Mucosa of stomach (tissue), 1 donor: ENCODE measurements around the gene NPR2.

Experiments used
- H3K27me3 ChIP-seq: one replicate; pipeline ENCODE4 v1.7.0; 2013; ENCODE audit warnings: mild to moderate bottlenecking, low read length; ENCODE audit not compliant: control insufficient read depth, insufficient read depth
- H3K36me3 ChIP-seq: one replicate; pipeline ENCODE4 v1.7.0; 2013; ENCODE audit warnings: low read length; ENCODE audit not compliant: control insufficient read depth, insufficient read depth
- H3K4me1 ChIP-seq: one replicate; pipeline ENCODE4 v1.7.0; 2013; ENCODE audit warnings: mild to moderate bottlenecking, low read length; ENCODE audit not compliant: control insufficient read depth, insufficient read depth
- H3K4me3 ChIP-seq: one replicate; pipeline ENCODE4 v1.7.0; 2013; ENCODE audit warnings: low read length
- H3K9ac ChIP-seq: one replicate; pipeline ENCODE4 v1.7.0; 2013; ENCODE audit warnings: mild to moderate bottlenecking, low read length, moderate library complexity
- H3K9me3 ChIP-seq: one replicate; pipeline ENCODE4 v1.7.0; 2013; ENCODE audit warnings: mild to moderate bottlenecking, low read length, moderate library complexity; ENCODE audit not compliant: control insufficient read depth
- donor health status: Pancreatic carcinoma.

The NPR2 gene

DNA sequence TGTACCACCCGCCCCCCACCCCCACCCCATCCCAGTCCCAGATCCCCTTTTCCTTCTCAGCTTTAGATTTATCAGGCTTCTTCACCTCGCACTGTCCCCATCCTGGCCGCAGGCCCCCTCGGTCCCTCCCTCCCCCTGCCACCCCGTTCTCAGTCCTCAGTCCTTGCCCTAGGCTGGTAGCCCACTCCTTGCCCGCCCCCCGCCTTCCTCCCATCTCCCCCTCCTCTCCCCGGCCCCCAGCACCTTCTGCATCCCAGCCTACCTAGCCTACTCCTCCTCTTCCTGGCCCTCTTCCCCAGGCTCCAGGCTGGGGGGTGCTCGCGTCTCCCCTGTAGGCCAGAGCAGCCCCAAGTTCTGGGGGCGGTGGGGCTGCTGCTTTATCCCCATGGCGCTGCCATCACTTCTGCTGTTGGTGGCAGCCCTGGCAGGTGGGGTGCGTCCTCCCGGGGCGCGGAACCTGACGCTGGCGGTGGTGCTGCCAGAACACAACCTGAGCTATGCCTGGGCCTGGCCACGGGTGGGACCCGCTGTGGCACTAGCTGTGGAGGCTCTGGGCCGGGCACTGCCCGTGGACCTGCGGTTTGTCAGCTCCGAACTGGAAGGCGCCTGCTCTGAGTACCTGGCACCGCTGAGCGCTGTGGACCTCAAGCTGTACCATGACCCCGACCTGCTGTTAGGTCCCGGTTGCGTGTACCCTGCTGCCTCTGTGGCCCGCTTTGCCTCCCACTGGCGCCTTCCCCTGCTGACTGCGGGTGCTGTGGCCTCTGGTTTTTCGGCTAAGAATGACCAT lies 828 bp downstream of the NPR2 start:
- H3K36me3 ChIP-seq: no peaks in the 10 kb centered on the region
- no peak overlapping the region for H3K4me3 ChIP-seq
- no peak overlapping the region for H3K9ac ChIP-seq
- H3K9me3 ChIP-seq: no peaks in the 10 kb centered on the region
- H3K27me3 ChIP-seq: no peaks in the 10 kb centered on the region
- peaks cover 5% of the 10 kb centered on the region for H3K4me1 ChIP-seq

DNA sequence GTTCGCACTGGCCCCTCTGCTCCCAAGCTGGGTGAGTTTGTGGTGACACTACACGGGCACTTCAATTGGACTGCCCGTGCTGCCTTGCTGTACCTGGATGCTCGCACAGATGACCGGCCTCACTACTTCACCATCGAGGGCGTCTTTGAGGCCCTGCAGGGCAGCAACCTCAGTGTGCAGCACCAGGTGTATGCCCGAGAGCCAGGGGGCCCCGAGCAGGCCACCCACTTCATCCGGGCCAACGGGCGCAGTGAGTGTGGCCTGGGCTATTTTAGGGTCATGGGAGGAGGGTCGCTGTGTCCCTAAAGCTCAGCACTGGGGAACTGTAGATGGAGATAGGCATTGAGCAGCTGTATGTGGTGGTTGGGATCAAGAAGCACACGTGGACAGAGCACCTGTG lies 1.4 kb downstream of the NPR2 start:
- no peak overlapping the region for H3K4me3 ChIP-seq
- peaks cover 5% of the 10 kb centered on the region for H3K4me1 ChIP-seq

DNA sequence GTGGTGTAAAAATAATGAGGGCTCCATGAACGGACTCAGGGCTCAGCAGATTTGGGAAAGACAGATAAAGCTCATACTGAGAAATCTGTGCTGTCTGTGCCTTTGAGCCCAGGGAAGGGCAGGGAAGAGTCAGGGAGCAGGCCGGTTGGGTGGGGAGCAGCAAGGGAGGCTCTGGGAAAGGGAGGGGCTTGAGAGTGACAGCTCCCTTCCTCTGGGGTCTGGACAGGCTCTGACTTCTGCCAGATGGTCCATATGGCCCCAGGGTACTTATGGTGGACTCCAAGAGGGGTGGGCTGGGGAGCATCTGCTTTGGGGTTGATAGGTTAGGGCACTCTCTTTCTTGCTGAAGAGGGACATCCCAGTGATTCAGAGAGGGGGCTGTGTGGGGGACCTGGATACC lies 2.1 kb downstream of the NPR2 start:
- H3K9ac ChIP-seq: no peak overlapping the region
- no peaks in the 10 kb centered on the region for H3K27me3 ChIP-seq
- H3K36me3 ChIP-seq: no peaks in the 10 kb centered on the region
- H3K9me3 ChIP-seq: no peaks in the 10 kb centered on the region
- H3K4me3 ChIP-seq: no peak overlapping the region
- H3K4me1 ChIP-seq: peaks cover 5% of the 10 kb centered on the region

More for the DNA sequence above, 1.4 kb downstream of the NPR2 start:
- H3K9me3 ChIP-seq: no peaks in the 10 kb centered on the region
- H3K36me3 ChIP-seq: no peaks in the 10 kb centered on the region
- no peak overlapping the region for H3K9ac ChIP-seq
- no peaks in the 10 kb centered on the region for H3K27me3 ChIP-seq

DNA sequence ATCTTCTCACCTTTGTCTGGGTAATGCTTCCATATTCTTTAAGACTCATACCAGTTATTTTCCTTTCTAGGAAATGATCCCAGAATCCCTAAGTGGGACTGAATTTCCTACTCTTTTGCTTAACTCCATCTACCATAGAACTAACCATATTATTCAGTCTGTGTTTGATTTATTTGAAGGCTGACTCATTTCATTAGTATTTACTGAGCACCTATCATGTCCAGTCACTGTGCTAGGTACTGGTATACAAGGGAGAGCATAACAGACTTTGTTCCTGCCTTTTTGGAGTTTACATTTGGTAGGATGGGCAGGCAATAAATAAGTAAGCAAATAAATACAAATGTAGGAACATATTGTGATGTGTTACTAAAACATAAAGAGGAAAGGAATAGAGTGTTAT lies 4.3 kb downstream of the NPR2 start:
- no peak overlapping the region for H3K4me3 ChIP-seq
- no peaks in the 10 kb centered on the region for H3K36me3 ChIP-seq
- no peaks in the 10 kb centered on the region for H3K27me3 ChIP-seq
- H3K4me1 ChIP-seq: peaks cover under 1% of the 10 kb centered on the region
- no peaks in the 10 kb centered on the region for H3K9me3 ChIP-seq
- no peak overlapping the region for H3K9ac ChIP-seq

DNA sequence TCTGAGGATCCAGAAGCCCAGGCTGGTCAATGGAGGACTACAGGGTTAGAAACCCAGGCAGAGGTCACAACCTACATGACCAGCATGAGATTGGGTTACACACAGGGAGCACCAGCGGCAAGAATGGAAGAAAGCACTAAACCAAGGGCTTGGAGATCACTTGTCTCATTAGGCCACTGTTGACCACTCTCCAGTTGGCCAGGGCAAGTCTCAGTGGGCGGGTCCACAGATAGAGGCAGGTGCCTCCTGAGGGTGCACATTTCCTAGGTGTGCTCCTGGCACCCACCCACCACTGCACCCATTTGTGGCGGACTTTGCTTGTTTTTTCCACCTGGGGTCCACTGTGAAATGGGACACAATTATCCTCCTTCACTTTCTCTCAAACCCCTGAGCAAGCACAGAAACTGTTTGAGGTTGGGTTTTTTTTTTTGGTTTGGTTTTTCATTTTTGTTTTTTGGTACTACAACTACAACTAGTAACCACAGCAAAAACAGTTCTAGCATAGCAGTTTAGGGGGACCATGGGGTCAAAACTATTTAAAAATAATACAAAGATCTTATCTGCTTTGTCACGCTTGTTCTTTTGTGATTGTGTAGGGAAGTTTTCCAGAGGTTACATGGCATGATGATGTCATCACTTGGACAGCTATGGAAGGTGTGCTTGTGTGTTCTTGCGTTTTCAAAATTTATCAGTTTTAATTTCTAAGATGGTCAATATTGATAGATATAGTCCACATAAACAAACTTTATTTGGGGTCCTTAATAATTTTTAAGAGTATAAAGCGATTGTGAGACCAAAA lies 6.1 kb downstream of the NPR2 start:
- Histone ChIP-seq H3K9ac (no peak overlapping the region), H3K4me1 (no peaks in the 10 kb centered on the region), H3K27me3 (no peaks in the 10 kb centered on the region), H3K9me3 (no peaks in the 10 kb centered on the region), H3K36me3 (no peaks in the 10 kb centered on the region), H3K4me3 (no peak overlapping the region)

DNA sequence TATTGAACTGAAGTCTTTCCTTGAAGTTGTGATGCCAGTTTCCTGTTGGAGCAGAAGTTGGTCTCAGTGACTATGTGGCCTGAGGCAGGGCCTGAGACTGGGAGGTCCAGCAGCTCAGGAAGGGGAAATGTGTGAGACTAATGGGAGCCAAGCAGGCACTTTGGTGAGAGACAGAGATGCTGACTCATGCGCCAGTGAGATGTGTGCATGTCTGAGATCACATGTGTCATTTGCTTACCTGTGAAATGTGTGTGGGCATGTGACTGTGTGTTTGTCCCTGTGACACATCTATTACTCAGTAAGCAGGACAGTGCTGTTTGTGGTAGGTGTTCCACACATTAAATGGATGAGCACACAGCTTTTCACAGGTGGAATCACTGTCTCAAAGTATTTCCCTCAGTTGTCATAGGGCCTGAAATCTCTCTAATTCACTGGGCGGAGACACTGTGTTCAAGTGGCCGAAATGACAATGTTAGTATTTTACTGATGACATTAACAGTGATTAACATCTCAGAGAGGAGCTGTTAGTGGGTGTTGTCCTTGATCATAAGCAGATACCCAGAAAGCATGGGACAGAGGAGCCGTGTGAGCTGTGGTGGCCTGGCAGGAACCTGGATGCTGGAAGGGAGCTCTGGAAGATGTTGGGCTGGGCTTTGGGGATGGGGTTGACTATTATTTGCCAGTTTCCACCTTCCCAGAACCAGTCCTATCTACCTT lies 7.4 kb downstream of the NPR2 start:
- no peaks in the 10 kb centered on the region for H3K27me3 ChIP-seq
- no peak overlapping the region for H3K9ac ChIP-seq
- no peaks in the 10 kb centered on the region for H3K4me1 ChIP-seq
- H3K9me3 ChIP-seq: no peaks in the 10 kb centered on the region
- no peaks in the 10 kb centered on the region for H3K36me3 ChIP-seq
- H3K4me3 ChIP-seq: no peak overlapping the region

DNA sequence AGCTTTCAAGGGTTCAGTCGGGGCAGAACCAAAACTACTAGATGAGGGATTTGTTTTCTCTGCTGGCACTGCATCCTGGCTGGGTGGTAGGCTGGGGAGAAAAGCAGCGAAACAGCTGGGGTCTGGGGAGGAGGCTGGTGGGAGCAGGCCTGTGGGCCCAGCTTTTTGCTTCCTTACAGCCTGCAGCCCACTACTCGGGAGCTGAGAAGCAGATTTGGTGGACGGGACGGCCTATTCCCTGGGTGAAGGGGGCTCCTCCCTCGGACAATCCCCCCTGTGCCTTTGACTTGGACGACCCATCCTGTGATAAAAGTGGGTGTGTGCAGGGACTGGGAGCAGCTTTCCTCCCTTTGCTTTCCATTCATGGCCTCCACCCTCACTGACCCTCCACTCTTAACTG lies 9.1 kb downstream of the NPR2 start:
- Histone ChIP-seq H3K4me3 (no peak overlapping the region), H3K36me3 (no peaks in the 10 kb centered on the region), H3K9ac (no peak overlapping the region), H3K4me1 (no peaks in the 10 kb centered on the region), H3K27me3 (no peaks in the 10 kb centered on the region), H3K9me3 (no peaks in the 10 kb centered on the region)

DNA sequence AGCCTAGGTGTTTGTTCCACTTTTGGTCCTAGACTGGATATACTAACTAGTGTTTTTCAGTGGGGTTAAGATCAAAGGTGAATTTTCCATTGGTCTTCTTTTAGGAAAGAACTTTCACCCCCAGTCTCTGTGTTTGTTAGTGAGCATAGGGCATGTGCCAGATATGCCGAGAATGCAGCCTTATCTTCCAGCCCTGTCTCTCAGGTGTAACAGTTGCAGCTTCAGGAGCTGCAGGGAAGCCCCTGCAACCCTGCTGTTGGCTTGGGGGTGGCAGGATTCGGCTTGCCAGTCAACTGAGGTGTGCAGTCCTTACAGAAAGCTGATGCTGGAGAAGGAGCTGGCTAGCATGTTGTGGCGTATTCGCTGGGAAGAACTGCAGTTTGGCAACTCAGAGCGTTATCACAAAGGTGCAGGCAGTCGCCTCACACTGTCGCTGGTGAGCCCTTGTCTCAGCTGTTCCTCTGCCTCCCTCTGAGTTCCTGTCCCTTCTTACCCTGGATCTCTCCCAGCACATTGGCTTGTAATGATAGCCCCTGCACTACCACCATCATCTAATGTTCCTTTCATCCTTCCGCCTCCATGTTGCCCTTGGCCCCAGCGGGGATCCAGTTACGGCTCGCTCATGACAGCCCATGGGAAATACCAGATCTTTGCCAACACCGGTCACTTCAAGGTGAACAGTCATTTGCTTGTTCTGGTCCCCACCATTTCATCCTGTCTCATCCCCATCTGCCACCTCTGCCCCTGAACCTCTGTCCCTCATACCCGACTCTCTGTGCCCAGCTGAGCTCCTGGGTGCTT lies 10.1 kb downstream of the NPR2 start:
- H3K36me3 ChIP-seq: no peaks in the 10 kb centered on the region

DNA sequence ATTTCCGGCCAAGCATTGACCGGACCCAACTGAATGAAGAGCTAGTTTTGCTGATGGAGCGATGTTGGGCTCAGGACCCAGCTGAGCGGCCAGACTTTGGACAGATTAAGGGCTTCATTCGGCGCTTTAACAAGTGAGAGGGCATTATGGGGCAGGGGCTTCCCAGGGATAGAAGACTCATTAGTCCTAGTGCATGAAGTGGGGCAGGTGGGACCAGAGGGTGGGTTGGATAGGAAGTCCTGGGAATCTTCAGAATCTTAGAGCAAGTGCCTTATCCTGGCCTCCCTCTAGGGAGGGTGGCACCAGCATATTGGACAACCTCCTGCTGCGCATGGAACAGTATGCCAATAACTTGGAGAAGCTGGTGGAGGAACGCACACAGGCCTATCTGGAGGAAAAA lies 14.7 kb downstream of the NPR2 start:
- Histone ChIP-seq H3K4me3 (no peak overlapping the region), H3K4me1 (no peaks in the 10 kb centered on the region), H3K27me3 (no peaks in the 10 kb centered on the region), H3K9me3 (no peaks in the 10 kb centered on the region), H3K9ac (no peak overlapping the region), H3K36me3 (no peaks in the 10 kb centered on the region)

More for the DNA sequence above, 10.1 kb downstream of the NPR2 start:
- Histone ChIP-seq H3K27me3 (no peaks in the 10 kb centered on the region), H3K4me3 (no peak overlapping the region), H3K9me3 (no peaks in the 10 kb centered on the region), H3K4me1 (no peaks in the 10 kb centered on the region), H3K9ac (no peak overlapping the region)

DNA sequence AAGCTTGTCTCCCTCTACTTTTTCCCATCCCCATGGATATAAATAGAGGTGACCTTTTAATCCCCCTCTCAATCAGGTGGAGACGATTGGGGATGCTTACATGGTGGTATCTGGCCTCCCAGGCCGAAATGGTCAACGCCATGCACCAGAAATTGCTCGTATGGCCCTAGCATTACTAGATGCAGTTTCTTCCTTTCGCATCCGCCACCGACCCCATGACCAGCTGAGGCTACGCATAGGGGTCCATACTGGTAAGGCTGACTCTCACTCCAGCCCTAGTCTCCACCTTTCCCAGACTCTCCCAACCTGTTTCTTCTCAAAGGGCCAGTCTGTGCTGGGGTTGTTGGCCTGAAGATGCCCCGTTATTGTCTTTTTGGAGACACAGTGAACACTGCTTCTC lies 17.0 kb downstream of the NPR2 start:
- no peak overlapping the region for H3K4me3 ChIP-seq
- H3K4me1 ChIP-seq: peaks cover 16% of the 10 kb centered on the region
- H3K9me3 ChIP-seq: no peaks in the 10 kb centered on the region
- H3K9ac ChIP-seq: no peak overlapping the region
- H3K36me3 ChIP-seq: no peaks in the 10 kb centered on the region
- no peaks in the 10 kb centered on the region for H3K27me3 ChIP-seq

DNA sequence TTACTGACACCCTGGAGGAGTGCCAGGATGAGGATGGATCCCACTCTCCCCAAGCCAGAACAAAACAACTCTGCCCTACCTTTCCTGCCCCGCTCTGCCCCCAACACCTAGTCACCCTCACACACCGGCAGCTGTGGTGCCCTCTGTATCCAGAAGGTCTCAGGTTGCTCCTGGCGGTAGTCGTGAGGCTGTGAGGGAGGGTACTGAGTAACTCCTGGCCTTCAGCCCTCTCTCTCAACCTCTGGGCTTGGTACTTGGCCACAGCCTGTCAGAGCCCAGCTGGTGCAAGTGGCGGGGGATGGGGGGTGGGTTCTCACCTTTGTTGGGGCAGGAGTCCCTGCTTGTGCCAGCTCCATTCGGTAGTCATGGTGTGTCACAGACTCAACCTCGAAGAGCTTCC lies 18.7 kb downstream of the NPR2 start:
- H3K9me3 ChIP-seq: no peaks in the 10 kb centered on the region
- no peaks in the 10 kb centered on the region for H3K27me3 ChIP-seq
- no peak overlapping the region for H3K9ac ChIP-seq
- no peak overlapping the region for H3K4me3 ChIP-seq
- peaks cover 26% of the 10 kb centered on the region for H3K4me1 ChIP-seq
- H3K36me3 ChIP-seq: no peaks in the 10 kb centered on the region
